GM12864 (cell line): ENCODE measurements around the gene ATIC.
"Not testable (repeated sequence)": the region's sequence is repeated elsewhere in the genome, so short reads cannot be mapped to it uniquely, and the experiment has no call there.

ENCODE experiments used
- DNase-seq: peaks from one replicate; pipeline ENCODE4 v3.0.0-alpha.2; 2011; ENCODE audit warnings: low read depth
- H3K4me3 ChIP-seq: 2 replicates; pipeline ENCODE4 v1.5.1; 2011; ENCODE audit warnings: mild to moderate bottlenecking, low read depth, low read length, control low read depth
- CTCF ChIP-seq: IDR thresholded peaks from 2 replicates; pipeline ENCODE4 v1.5.1; 2011; ENCODE audit warnings: low read depth, mild to moderate bottlenecking, moderate library complexity, low read length, control low read depth, inconsistent platforms; ENCODE audit errors: missing control alignments

The ATIC gene

GRCh38 chr2:215358891-215359575 is 47.2 kb downstream of the ATIC start:
- TF ChIP-seq CTCF = no peak
- no peak overlapping the region for H3K4me3 ChIP-seq
- no peak for DNase-seq

- DNase-seq = no peak
- no peak overlapping the region for H3K4me3 ChIP-seq
- TF ChIP-seq CTCF = no peak
These were observed 47.7 kb downstream of the ATIC start for GRCh38 chr2:215359576-215359922.

DNA sequence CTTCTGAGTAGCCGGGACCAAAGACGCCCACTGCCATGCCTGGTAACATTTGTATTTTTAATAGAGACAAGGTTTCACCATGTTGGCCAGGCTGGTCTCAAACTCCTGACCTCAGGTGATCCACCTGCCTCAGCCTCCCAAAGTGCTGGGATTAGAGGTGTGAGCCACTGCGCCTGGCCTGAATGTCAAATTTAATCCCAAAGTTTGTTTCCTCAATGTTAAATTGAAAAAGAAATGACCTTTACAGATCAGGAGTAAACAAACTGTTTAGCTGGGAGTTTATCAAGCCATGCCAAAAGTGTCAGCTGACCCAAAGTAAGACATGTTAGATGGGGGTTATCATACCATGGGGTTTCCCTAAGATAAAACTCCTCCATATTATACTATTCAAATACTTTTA is 48.2 kb downstream of the ATIC start:
- DNase-seq, H3K4me3 ChIP-seq: not testable (repeated sequence)

- DNase-seq = no peak
- no peak overlapping the region for H3K4me3 ChIP-seq
- no peak for TF ChIP-seq CTCF
These were observed 48.7 kb downstream of the ATIC start for GRCh38 chr2:215360596-215360995.

- DNase-seq = no peak
- TF ChIP-seq CTCF = no peak
These were observed 49.5 kb downstream of the ATIC start for GRCh38 chr2:215361211-215361875.

DNA sequence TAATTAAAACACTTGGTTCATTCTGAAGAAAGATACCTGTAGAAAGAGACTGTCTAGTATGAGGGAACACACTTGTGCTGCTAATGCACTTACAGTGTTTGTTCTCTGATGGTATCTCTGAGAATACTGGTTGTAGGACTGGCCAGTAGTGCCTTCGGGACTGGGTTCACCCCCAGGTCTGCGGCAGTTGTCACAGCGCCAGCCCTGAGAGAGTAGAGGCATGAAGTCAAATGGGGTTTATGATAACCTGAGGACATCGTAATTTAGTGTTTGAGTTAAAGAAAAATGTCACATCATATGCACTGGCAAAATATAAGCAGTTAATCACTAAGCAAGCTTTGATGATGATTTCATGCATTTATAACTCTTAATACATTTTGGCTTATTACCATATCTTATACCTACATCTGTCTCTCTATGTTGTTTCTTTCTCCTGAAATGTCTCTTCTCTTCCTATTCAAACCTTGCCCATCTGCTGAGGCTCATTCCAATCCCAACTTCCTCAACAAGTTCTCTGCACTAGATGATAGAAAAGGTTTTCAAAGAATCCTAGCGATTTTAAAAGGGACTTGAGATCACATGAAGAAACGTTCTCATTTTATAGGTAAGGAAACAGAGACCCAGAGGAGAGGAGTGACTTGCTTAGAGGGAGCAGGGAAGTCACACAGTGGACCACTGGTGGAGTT is 50.2 kb downstream of the ATIC start:
- DNase-seq = no peak
- no peak overlapping the region for H3K4me3 ChIP-seq
- no peak for TF ChIP-seq CTCF

More at GRCh38 chr2:215361211-215361875, 49.5 kb downstream of the ATIC start:
- no peak overlapping the region for H3K4me3 ChIP-seq

DNA sequence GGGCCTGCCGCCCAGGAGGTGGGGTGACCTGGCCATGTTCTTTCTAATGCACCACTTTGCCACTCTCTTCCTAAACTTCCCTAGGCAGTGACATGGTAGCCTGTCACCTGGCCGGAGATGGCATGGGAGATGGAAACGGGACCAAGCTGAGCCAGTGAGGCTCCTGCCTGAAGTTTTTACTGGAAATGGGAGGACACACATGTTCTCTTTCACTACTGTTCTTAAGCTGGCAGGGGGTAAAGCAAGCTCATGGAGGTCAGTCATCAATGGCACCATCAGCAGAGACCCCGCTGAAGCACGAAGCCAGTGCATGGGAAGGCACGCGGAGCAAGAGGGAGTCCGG is 50.7 kb downstream of the ATIC start:
- no peak overlapping the region for H3K4me3 ChIP-seq
- no peak for DNase-seq
- no peak for TF ChIP-seq CTCF
